K562 (cell line): ENCODE results near the gene LENG8. TPM values are rescaled to one million over a fixed set of nuclear protein-coding genes. Genes with fewer than 3 reads are reported as not detected.

ENCODE experiments used
- HLTF ChIP-seq: fragments of 450-650 bp; IDR thresholded peaks from 2 replicates; pipeline ENCODE4 v1.6.1; 2016
- LCOR ChIP-seq: sonication (generic); formaldehyde crosslinking; IDR thresholded peaks from 2 replicates; pipeline ENCODE4 v1.8.0; 2022; ENCODE audit warnings: mild to moderate bottlenecking, missing genetic modification reagents
- LEF1 ChIP-seq: fragments of 450-650 bp; IDR thresholded peaks from 2 replicates; pipeline ENCODE4 v1.6.1; 2016; ENCODE audit warnings: mild to moderate bottlenecking
- MAFK ChIP-seq: IDR thresholded peaks from 2 replicates; pipeline ENCODE4 v1.6.1; 2011; ENCODE audit warnings: low read length, improper control_type of control experiment
- MEIS2 ChIP-seq: fragments of 450-650 bp; IDR thresholded peaks from 2 replicates; pipeline ENCODE4 v1.6.1; 2014; ENCODE audit warnings: mild to moderate bottlenecking; ENCODE audit not compliant: partially characterized antibody
- POLR2B ChIP-seq: fragments of 450-650 bp; IDR thresholded peaks from 2 replicates; pipeline ENCODE4 v1.6.1; 2018; ENCODE audit warnings: low read depth; ENCODE audit not compliant: partially characterized antibody
- polyA plus RNA-seq, 8 experiments: library from polyadenylated mRNA; depleted of rRNA in 4 of 8; stranded (reverse) in 5 of 8; unstranded in 3 of 8; fragments of >200 nt; fragmentation: Nextera tagmentation in 2 of 8; fragmentation: Illumina TruSeq in 1 of 8; extraction: Ambion mirVana in 2 of 8; extraction: Trizol in 1 of 8; gene quantifications; 2 replicates each; pipeline versions ENCODE4 v1.2.1 to v1.2.3, GENCODE V29; 2011 to 2014; ENCODE audit warnings: inconsistent platforms in 1 of 8, missing spikeins in 1 of 8
- total RNA-seq, 7 experiments: library from RNA; depleted of rRNA in 6 of 7; stranded (reverse); fragments of >200 nt in 6 of 7; fragmentation: Illumina TruSeq in 2 of 7; extraction: Trizol in 2 of 7; gene quantifications; 2 replicates each; pipeline versions ENCODE4 v1.2.1 to v1.2.3, GENCODE V29; 2011 to 2021; ENCODE audit warnings: low replicate concordance in 1 of 7
- TF ChIP-seq, protein P1 (sequence below): sonication (generic); formaldehyde crosslinking; IDR thresholded peaks from 2 replicates; pipeline ENCODE4 v1.4.0; 2020; ENCODE audit warnings: mild to moderate bottlenecking, missing genetic modification reagents
- TF ChIP-seq, protein P2 (sequence below): sonication (generic); formaldehyde crosslinking; IDR thresholded peaks from 2 replicates; pipeline ENCODE4 v1.8.1; 2023; ENCODE audit warnings: mild to moderate bottlenecking, missing genetic modification reagents
- TF ChIP-seq, protein P3 (sequence below), 2 experiments: IDR thresholded peaks in 1 of 2; conservative IDR thresholded peaks in 1 of 2; 2 replicates each; pipeline ENCODE4 v1.6.1; 2016; ENCODE audit warnings: low read depth in 2 of 2, mild to moderate bottlenecking in 1 of 2, missing compliant biosample characterization in 1 of 2, missing genetic modification characterization in 1 of 2, moderate library complexity in 1 of 2
- TF ChIP-seq, protein P4 (sequence below): fragments of 450-650 bp; formaldehyde crosslinking; conservative IDR thresholded peaks from 2 replicates; pipeline ENCODE4 v1.4.0; 2022; ENCODE audit warnings: mild to moderate bottlenecking, missing genetic modification characterization
- TF ChIP-seq, protein P5 (sequence below), 3 experiments: IDR thresholded peaks in 2 of 3; conservative IDR thresholded peaks in 1 of 3; 2 replicates each; pipeline ENCODE4 v1.5.1; 2011 to 2012; ENCODE audit warnings: low read length in 3 of 3, mild to moderate bottlenecking in 3 of 3, control low read depth in 2 of 3, improper control_type of control experiment in 1 of 3, inconsistent platforms in 1 of 3, low read depth in 1 of 3, mixed read lengths in 1 of 3, moderate library complexity in 1 of 3; ENCODE audit not compliant: insufficient read depth in 2 of 3
- TF ChIP-seq, protein P6 (sequence below), 2 experiments: fragments of 450-650 bp; conservative IDR thresholded peaks; 2 replicates each; pipeline ENCODE4 v1.6.1; 2017; ENCODE audit warnings: mild to moderate bottlenecking in 2 of 2, moderate library complexity in 2 of 2

The LENG8 gene
- total and polyA plus RNA-seq, 9 of the 15 experiments (the other 6 are each of a cell fraction or from before 2014, with no cell fraction given): 0.74 to 146 (median 28.1) TPM

DNA sequence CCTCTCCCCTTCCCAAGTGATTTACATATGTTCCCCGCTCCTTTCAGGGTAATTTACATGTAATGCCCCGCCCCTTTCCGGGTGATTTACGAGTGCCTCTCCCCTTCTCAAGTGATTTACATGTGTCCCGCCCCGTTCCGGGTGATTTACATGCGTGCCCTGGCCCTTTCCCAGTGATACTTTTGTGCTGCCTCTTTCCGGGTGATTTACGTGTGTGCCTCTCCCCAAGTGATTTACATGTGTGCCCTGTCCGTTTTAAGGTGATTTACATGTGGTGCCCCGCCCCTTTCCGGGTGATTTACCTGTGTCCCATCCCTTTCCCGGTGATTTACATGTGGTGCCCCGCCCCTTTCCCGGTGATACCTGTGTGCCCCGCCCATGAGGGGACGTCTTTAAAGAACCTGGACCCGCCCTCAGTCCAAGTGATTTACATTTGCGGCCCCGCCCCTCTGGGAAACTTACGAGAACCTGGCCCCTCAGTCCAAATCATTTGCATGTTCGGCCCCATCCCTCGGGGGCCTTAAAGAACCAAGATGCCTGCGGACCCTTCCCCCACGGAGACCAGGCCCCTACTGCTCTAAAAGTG is 15.1 kb downstream of the LENG8 start (continued):
- TF ChIP-seq, protein P1, sequence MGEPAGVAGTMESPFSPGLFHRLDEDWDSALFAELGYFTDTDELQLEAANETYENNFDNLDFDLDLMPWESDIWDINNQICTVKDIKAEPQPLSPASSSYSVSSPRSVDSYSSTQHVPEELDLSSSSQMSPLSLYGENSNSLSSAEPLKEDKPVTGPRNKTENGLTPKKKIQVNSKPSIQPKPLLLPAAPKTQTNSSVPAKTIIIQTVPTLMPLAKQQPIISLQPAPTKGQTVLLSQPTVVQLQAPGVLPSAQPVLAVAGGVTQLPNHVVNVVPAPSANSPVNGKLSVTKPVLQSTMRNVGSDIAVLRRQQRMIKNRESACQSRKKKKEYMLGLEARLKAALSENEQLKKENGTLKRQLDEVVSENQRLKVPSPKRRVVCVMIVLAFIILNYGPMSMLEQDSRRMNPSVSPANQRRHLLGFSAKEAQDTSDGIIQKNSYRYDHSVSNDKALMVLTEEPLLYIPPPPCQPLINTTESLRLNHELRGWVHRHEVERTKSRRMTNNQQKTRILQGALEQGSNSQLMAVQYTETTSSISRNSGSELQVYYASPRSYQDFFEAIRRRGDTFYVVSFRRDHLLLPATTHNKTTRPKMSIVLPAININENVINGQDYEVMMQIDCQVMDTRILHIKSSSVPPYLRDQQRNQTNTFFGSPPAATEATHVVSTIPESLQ (CRISPR knock-in tag): 0 out of 2 replicates have a peak, but pooled peaks have one; percentile 7
- TF ChIP-seq, protein P2, sequence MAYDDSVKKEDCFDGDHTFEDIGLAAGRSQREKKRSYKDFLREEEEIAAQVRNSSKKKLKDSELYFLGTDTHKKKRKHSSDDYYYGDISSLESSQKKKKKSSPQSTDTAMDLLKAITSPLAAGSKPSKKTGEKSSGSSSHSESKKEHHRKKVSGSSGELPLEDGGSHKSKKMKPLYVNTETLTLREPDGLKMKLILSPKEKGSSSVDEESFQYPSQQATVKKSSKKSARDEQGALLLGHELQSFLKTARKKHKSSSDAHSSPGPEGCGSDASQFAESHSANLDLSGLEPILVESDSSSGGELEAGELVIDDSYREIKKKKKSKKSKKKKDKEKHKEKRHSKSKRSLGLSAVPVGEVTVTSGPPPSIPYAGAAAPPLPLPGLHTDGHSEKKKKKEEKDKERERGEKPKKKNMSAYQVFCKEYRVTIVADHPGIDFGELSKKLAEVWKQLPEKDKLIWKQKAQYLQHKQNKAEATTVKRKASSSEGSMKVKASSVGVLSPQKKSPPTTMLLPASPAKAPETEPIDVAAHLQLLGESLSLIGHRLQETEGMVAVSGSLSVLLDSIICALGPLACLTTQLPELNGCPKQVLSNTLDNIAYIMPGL (CRISPR knock-in tag): no peak
- TF ChIP-seq LEF1 (peak; percentile 68; the same call in 1 of the 2 replicates), LCOR (CRISPR knock-in tag) (0 out of 2 replicates have a peak, but pooled peaks have one; percentile 10), MEIS2 (peak; percentile 100), MAFK (no peak), POLR2B (no peak), HLTF (no peak)
- TF ChIP-seq, protein P3, sequence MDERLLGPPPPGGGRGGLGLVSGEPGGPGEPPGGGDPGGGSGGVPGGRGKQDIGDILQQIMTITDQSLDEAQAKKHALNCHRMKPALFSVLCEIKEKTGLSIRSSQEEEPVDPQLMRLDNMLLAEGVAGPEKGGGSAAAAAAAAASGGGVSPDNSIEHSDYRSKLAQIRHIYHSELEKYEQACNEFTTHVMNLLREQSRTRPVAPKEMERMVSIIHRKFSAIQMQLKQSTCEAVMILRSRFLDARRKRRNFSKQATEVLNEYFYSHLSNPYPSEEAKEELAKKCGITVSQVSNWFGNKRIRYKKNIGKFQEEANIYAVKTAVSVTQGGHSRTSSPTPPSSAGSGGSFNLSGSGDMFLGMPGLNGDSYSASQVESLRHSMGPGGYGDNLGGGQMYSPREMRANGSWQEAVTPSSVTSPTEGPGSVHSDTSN (CRISPR knock-in tag; IDR thresholded peaks at IDR 0.05; ENCODE audit: low read depth): peak; percentile 64
- TF ChIP-seq, protein P3 (tag; conservative IDR thresholded peaks at IDR 0.05; ENCODE audit: low read depth): peak; percentile 99
- TF ChIP-seq, protein P4, sequence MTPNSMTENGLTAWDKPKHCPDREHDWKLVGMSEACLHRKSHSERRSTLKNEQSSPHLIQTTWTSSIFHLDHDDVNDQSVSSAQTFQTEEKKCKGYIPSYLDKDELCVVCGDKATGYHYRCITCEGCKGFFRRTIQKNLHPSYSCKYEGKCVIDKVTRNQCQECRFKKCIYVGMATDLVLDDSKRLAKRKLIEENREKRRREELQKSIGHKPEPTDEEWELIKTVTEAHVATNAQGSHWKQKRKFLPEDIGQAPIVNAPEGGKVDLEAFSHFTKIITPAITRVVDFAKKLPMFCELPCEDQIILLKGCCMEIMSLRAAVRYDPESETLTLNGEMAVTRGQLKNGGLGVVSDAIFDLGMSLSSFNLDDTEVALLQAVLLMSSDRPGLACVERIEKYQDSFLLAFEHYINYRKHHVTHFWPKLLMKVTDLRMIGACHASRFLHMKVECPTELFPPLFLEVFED (CRISPR knock-in tag): peak; percentile 58; the same call in 1 of the 2 replicates
- TF ChIP-seq, protein P5, sequence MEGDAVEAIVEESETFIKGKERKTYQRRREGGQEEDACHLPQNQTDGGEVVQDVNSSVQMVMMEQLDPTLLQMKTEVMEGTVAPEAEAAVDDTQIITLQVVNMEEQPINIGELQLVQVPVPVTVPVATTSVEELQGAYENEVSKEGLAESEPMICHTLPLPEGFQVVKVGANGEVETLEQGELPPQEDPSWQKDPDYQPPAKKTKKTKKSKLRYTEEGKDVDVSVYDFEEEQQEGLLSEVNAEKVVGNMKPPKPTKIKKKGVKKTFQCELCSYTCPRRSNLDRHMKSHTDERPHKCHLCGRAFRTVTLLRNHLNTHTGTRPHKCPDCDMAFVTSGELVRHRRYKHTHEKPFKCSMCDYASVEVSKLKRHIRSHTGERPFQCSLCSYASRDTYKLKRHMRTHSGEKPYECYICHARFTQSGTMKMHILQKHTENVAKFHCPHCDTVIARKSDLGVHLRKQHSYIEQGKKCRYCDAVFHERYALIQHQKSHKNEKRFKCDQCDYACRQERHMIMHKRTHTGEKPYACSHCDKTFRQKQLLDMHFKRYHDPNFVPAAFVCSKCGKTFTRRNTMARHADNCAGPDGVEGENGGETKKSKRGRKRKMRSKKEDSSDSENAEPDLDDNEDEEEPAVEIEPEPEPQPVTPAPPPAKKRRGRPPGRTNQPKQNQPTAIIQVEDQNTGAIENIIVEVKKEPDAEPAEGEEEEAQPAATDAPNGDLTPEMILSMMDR (IDR thresholded peaks at IDR 0.05 in 2 of 3, conservative IDR thresholded peaks at IDR 0.05 in 1 of 3; ENCODE audit: insufficient read depth in 2 of 3, low read depth in 1 of 3, low read length in 3 of 3): 0 out of 6 replicates have a peak, but pooled peaks of 1 of the 3 experiments have one; percentile 5
- TF ChIP-seq, protein P6, sequence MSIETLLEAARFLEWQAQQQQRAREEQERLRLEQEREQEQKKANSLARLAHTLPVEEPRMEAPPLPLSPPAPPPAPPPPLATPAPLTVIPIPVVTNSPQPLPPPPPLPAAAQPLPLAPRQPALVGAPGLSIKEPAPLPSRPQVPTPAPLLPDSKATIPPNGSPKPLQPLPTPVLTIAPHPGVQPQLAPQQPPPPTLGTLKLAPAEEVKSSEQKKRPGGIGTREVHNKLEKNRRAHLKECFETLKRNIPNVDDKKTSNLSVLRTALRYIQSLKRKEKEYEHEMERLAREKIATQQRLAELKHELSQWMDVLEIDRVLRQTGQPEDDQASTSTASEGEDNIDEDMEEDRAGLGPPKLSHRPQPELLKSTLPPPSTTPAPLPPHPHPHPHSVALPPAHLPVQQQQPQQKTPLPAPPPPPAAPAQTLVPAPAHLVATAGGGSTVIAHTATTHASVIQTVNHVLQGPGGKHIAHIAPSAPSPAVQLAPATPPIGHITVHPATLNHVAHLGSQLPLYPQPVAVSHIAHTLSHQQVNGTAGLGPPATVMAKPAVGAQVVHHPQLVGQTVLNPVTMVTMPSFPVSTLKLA (conservative IDR thresholded peaks at IDR 0.05): peak in 1 of 2 experiments; percentile 37; a peak in 2 of 4 replicates
